Right lobe of liver (tissue), 4 donors: ENCODE results near the gene MYMK.

Experiments used
- CTCF ChIP-seq, 4 donors: fragments of 200-600 bp in 3 of 4; fragments of 450-650 bp in 1 of 4; IDR thresholded peaks; one replicate each; pipeline versions ENCODE4 v1.5.1 to v1.8.0; 2016 to 2022; ENCODE audit warnings: antibody characterized with exemption in 4 of 4, mild to moderate bottlenecking in 2 of 4
- POLR2A ChIP-seq: fragments of 450-650 bp; IDR thresholded peaks from one replicate; pipeline ENCODE4 v1.6.1; 2017; ENCODE audit warnings: antibody characterized with exemption, mild to moderate bottlenecking
- donor health status: DM: no; HTN: no; CAD: no.
- donor health status: DM: no; HTN: no; CAD: no.
- donor health status: DM: no; HTN: yes; CAD: no.

- TF ChIP-seq CTCF (IDR thresholded peaks at IDR 0.05) (no peak), POLR2A (peak; percentile 58)
Observed at GRCh38 chr9:133521122-133522072, 3.4 kb downstream of the MYMK start.
